Lower leg skin (tissue), 4 donors: ENCODE results near the gene EDARADD. TPM values are rescaled to one million over a fixed set of nuclear protein-coding genes. Genes with fewer than 3 reads are reported as not detected.
A peak's percentile ranks its signal among the peaks of the same experiment; 100 is the strongest.

Source experiments
- DNase-seq, 2 donors: peaks; one replicate each; pipeline ENCODE4 v3.0.0-alpha.2; 2019; ENCODE audit warnings: low spot score in 2 of 2
- H3K4me3 ChIP-seq: fragments of 200-600 bp; sonication (generic); 2 replicates; pipeline ENCODE4 v1.5.1; 2017; ENCODE audit warnings: mild to moderate bottlenecking, low read depth; ENCODE audit not compliant: poor library complexity, severe bottlenecking
- POLR2A ChIP-seq, 2 donors: fragments of 450-650 bp; IDR thresholded peaks; one replicate each; pipeline ENCODE4 v1.6.1; 2016 to 2017; ENCODE audit warnings: antibody characterized with exemption in 2 of 2, mild to moderate bottlenecking in 1 of 2, moderate library complexity in 1 of 2
- WGBS, 2 donors: methylation state at CpG; one replicate each; pipeline ENCODE4 v1.1.5; 2018; 5-methylcytosine and 5-hydroxymethylcytosine counted together
- intact Hi-C: fragments of 100-400 bp; cut with DNase I; formaldehyde crosslinking; loops from one replicate; pipeline ENCODE4 v1.15.0; 2023; ENCODE audit warnings: low total_unique reads
- total RNA-seq, 4 donors: library from RNA; depleted of rRNA; stranded (reverse); fragments of >200 nt; gene quantifications; one replicate each; pipeline ENCODE4 v1.1.0, GENCODE V29; 2016
- TF ChIP-seq, protein P1 (sequence below), 3 donors: fragments of 450-650 bp; IDR thresholded peaks; one replicate each; pipeline ENCODE4 v1.5.1; 2016; ENCODE audit warnings: antibody characterized with exemption in 3 of 3, mild to moderate bottlenecking in 3 of 3, moderate library complexity in 2 of 3

EDARADD gene
- total RNA-seq, 4 donors from 2014 or later = 3.5 to 7.2 (median 4.5) TPM

GRCh38 chr1:236381565-236382158 is 12.4 kb upstream of the EDARADD start:
- DNase-seq = no peak
- H3K4me3 ChIP-seq = no peak overlapping the region
- TF ChIP-seq POLR2A (IDR thresholded peaks at IDR 0.05) = no peak
- TF ChIP-seq, protein P1, sequence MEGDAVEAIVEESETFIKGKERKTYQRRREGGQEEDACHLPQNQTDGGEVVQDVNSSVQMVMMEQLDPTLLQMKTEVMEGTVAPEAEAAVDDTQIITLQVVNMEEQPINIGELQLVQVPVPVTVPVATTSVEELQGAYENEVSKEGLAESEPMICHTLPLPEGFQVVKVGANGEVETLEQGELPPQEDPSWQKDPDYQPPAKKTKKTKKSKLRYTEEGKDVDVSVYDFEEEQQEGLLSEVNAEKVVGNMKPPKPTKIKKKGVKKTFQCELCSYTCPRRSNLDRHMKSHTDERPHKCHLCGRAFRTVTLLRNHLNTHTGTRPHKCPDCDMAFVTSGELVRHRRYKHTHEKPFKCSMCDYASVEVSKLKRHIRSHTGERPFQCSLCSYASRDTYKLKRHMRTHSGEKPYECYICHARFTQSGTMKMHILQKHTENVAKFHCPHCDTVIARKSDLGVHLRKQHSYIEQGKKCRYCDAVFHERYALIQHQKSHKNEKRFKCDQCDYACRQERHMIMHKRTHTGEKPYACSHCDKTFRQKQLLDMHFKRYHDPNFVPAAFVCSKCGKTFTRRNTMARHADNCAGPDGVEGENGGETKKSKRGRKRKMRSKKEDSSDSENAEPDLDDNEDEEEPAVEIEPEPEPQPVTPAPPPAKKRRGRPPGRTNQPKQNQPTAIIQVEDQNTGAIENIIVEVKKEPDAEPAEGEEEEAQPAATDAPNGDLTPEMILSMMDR (IDR thresholded peaks at IDR 0.05) = no peak
- intact Hi-C loops = no loop called here

DNA sequence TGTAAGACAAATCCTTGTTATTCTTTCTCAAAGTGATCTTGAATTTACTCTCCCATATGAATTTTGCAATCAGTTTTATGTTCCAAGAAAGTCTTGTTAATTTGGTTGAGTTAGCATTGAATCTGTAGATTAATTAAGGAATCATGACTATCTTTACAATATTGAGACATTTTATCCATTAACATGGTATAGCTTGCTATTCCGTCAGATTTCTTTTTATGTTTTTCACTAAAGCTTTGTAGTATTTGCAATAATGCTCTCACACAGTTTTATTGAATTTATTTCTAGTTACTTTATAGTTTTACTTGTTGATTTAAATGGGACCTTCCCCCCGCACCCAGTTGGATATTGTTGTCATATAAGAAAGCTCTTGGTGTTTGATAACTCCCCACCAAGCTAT is 5.8 kb upstream of the EDARADD start:
- 95 to 99% methylated on average over 2 of the region's 2 CpGs for WGBS, 2 donors
- intact Hi-C loops = no loop called here

GRCh38 chr1:236389253-236389652 is 4.8 kb upstream of the EDARADD start:
- H3K4me3 ChIP-seq = no peak overlapping the region
- TF ChIP-seq, protein P1 (IDR thresholded peaks at IDR 0.05) = no peak
- no peak for TF ChIP-seq POLR2A (IDR thresholded peaks at IDR 0.05)
- DNase-seq = no peak
- 63 to 68% methylated on average over 1 of the region's 1 CpG for WGBS, 2 donors
- intact Hi-C loops = no loop called here

More for the DNA sequence above, 5.8 kb upstream of the EDARADD start:
- no peak overlapping the region for H3K4me3 ChIP-seq
- no peak for DNase-seq
- TF ChIP-seq, protein P1 (IDR thresholded peaks at IDR 0.05) = no peak
- TF ChIP-seq POLR2A (IDR thresholded peaks at IDR 0.05) = no peak

- 69 to 77% methylated on average over 5 of the region's 5 CpGs for WGBS, 2 donors
- no peak for DNase-seq
- intact Hi-C loops = no loop called here
- H3K4me3 ChIP-seq = no peak overlapping the region
- TF ChIP-seq, protein P1 (IDR thresholded peaks at IDR 0.05) = no peak
- TF ChIP-seq POLR2A (IDR thresholded peaks at IDR 0.05) = no peak
Measured at GRCh38 chr1:236391008-236391407, 3.1 kb upstream of the EDARADD start.

DNA sequence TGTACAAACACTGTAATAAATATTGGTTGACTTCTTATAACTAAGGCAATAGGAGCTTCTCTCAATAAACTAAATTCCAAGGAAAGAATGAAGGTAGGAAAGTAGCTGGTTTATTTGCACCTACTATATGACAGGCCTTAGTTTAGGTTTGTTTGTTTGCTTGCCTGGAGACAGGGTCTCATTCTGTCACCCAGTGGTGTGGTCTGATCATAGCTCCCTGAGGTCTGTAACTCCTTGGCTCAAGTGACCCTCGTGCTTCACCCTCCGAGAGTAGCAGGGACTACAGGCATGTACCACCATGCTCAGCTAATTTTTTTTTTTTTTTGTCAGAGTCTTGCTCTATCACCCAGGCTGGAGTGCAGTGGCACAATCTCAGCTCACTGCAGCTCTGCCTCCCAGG is 1.9 kb upstream of the EDARADD start:
- no peak overlapping the region for H3K4me3 ChIP-seq
- intact Hi-C loops = no loop called here
- WGBS, 2 donors = 60 to 74% methylated on average over 2 of the region's 2 CpGs
- TF ChIP-seq, protein P1 (IDR thresholded peaks at IDR 0.05) = no peak
- TF ChIP-seq POLR2A (IDR thresholded peaks at IDR 0.05) = no peak
- DNase-seq = no peak

DNA sequence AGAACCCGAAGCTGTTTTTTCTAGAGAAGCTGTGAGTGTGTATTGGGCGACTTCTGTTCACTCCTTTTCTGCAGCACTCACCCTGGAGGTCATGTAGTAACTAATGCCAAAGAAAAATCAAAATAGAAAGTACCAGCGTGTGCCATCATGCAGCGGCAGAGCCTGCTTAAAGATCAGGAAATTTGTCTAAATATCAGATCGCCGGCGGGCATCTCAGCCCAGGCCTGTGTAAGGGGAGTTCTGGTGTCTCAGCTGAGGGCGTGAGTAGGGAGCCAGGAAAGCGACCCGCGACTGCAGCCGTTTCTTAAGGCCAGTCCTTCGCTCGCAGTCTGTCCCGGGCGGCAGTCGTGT is 768 bp downstream of the EDARADD start:
- peak overlapping the region; percentile 71 for H3K4me3 ChIP-seq
- intact Hi-C loops = no loop called here
- peak in 1 of 2 donors; percentile 88 for DNase-seq
- 1% methylated on average over 16 to 17 of the region's 17 CpGs for whole genome bisulfite sequencing, 2 donors
- TF ChIP-seq, protein P1 (IDR thresholded peaks at IDR 0.05) = no peak
- no peak for TF ChIP-seq POLR2A (IDR thresholded peaks at IDR 0.05)
